LNCaP clone FGC (cell line): ENCODE data around the gene DNAAF5.

Experiments
- DNase-seq: peaks from one replicate; pipeline ENCODE4 v3.0.0-alpha.2; 2011; ENCODE audit warnings: low read depth
- H3K4me3 ChIP-seq: 2 replicates; pipeline ENCODE4 v1.5.1; 2011; ENCODE audit warnings: mild to moderate bottlenecking, low read depth, low read length, control low read depth
- TF ChIP-seq, protein P1 (sequence below): IDR thresholded peaks from 2 replicates; pipeline ENCODE4 v1.5.1; 2012; ENCODE audit warnings: mild to moderate bottlenecking; ENCODE audit not compliant: control insufficient read depth, insufficient read depth; ENCODE audit errors: extremely low read depth

Gene DNAAF5

DNA sequence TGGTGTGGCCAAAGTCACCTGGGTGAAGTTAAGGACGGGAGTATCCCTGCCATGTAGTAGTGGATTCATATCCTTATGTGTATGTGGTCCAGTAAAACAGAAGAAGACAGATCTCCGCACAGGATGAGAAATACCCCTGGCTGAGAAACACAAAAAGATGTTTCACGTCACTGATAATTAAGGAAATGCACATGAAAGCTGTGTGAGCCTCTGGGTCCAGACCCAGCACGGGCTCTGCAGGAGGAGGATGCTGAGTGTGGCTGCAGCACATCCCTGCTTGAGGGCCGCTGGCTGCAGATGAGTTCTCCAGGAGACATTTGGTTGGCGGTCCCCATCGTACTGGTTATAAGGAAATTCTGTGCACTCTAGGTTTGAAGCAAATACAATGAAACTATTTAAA, 97.6 kb downstream of the DNAAF5 start:
- TF ChIP-seq, protein P1, sequence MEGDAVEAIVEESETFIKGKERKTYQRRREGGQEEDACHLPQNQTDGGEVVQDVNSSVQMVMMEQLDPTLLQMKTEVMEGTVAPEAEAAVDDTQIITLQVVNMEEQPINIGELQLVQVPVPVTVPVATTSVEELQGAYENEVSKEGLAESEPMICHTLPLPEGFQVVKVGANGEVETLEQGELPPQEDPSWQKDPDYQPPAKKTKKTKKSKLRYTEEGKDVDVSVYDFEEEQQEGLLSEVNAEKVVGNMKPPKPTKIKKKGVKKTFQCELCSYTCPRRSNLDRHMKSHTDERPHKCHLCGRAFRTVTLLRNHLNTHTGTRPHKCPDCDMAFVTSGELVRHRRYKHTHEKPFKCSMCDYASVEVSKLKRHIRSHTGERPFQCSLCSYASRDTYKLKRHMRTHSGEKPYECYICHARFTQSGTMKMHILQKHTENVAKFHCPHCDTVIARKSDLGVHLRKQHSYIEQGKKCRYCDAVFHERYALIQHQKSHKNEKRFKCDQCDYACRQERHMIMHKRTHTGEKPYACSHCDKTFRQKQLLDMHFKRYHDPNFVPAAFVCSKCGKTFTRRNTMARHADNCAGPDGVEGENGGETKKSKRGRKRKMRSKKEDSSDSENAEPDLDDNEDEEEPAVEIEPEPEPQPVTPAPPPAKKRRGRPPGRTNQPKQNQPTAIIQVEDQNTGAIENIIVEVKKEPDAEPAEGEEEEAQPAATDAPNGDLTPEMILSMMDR: no peak
- H3K4me3 ChIP-seq: no peak overlapping the region
- DNase-seq: no peak

DNA sequence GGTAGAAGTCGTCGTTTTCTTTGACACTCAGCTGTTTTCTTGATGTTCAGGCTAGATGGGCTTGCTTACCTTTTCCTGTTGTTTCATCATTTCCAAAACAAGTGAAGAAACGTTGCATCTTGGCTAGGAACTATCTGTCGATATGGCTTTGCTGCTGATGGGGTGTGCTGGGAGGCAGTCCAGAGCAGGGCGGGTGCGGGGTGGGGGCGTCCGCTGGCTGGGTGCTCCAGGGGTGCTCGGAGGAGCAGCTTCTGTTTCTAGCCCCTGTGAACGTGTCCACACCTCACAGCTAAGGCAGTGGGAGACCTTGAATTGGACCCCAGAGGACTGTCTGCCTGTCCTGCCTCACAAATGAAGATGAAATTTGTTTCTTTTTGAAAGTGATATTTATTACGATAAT, 98.2 kb downstream of the DNAAF5 start:
- H3K4me3 ChIP-seq: no peak overlapping the region
- TF ChIP-seq, protein P1: no peak
- no peak for DNase-seq

- H3K4me3 ChIP-seq: no peak overlapping the region
- TF ChIP-seq, protein P1: no peak
- DNase-seq: no peak
These were observed 98.9 kb downstream of the DNAAF5 start for GRCh38 chr7:825386-825785.

DNA sequence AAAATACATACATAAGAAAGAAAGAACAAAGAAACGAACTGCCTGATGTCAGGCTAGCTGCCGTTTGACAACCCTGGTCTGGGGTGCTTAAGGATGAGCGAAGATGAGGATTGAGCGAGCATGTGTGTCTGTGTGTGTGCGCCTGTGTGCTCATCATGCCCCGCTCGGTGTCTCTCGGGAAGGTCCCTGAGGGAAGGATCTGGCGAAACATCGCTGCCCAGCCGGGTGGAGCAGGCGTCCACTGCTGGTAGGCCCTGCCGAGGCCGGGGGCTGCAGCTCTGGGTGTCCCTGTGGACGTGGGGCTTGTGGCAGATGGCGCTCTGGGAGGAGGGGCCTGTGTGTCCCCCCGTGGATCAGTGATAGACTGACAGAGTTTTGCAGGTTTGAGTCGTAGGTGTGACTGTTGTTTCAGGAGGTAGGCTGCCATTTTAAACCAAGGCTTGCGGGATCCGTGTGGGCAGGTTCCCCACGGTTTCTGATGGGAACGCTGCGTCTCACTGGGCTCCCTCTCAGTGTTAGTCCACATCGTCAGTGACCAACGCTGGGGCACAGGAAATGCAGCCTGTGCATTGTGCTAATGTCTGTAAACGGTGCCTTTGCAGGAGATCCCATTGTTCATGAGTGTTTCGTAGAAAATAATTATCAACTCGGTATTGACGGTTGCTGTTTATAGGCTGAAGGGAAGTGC, 99.9 kb downstream of the DNAAF5 start:
- TF ChIP-seq, protein P1: no peak
- H3K4me3 ChIP-seq: no peak overlapping the region
- no peak for DNase-seq

DNA sequence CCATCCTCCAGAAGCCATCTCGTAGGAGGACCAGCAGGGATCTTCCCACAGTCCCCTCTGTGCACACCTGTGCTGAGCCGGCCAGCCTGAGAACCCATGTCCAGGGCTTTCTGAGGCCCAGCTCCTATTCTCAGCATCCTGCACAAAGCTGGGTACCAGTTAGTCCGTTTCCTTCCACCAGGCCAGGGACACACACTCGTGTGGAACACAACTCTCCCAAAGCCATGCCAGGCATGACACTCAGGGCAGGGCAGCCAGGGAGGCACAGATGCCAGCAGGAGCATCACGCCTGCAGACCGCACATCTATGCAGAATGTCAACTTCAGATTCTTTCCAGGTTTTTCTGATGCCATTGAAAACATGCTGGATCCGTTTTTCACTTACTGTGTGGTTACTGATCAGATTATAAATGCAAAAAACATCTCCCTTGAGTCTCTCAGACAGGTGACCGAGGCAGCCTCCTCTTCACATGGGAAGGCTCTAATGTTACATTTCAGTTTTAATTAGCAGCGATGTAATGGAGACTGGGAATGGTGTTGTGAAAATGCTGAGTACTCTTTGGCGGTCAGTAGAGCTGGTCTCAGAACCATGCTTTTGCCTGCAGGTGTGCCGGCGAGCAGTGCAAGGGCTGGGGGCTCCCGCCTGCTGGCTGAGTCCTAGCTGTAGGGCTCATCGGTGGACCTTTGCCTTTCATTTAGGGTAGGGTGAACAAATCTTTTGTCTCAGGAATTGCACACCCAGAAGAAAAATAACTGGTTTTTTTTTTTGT, 102.5 kb downstream of the DNAAF5 start:
- TF ChIP-seq, protein P1: no peak
- DNase-seq: no peak

DNA sequence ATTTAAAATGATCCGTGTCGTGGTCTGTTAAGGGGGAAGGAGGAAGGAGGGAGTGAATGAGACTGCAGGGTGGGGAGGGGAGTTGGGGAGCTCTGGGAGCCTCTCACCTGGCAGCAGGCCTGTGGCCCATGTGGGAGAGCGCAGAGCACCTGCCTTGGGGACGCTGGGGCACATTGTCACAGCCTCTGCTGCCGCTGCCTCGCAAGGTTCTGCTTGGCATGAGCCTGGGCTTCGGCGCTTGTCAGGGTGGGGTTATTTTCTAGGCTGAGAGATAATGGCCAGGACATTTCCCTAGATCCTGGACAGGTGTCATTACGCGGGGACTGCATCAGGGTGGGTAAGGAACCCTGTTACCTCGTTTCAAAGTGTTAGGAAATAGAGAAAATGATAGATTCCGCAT, 103.6 kb downstream of the DNAAF5 start:
- TF ChIP-seq, protein P1: no peak
- no peak overlapping the region for H3K4me3 ChIP-seq
- no peak for DNase-seq

More for the DNA sequence above, 102.5 kb downstream of the DNAAF5 start:
- H3K4me3 ChIP-seq: no peak overlapping the region
